ACHN (cell line): ENCODE results near the gene MAML3.

ENCODE experiments used
- DNase-seq: peaks from one replicate; pipeline ENCODE4 v3.0.0-alpha.2; 2015
- in situ Hi-C: cut with HindIII; loops from 2 replicates; pipeline ENCODE4 v1.10.0; 2017; ENCODE audit warnings: low sequenced_read_pairs, low pct_ligation_motif_present, low pct_unique_long_range_greater_than_20kb

The MAML3 gene

GRCh38 chr4:139802488-139802887, 351.5 kb downstream of the MAML3 start:
- no peak for DNase-seq
- in situ Hi-C loops = no loop called here

DNA sequence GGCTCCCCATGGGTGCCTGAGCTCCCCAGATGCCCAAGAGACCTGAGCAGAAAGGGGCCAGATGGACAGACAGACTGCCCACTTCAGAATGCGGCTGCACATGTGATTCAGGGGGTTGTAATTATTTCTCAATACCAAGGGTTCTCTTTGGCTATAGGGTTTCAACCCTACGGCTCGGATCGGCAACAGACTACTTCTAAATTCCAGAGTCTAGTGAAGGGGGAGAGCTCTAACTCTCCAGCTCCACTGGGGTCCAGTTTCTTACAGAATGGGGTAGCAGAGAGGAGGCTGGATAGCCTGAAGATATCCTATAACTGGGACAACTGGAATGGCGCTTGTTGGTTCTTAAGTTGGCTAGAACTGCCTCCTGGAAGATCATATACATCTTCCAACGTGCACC, 352.1 kb downstream of the MAML3 start:
- in situ Hi-C loops = no loop called here

GRCh38 chr4:139800082-139800481, 353.9 kb downstream of the MAML3 start:
- DNase-seq = no peak
- in situ Hi-C loops = no loop called here

More for the DNA sequence above, 352.1 kb downstream of the MAML3 start:
- no peak for DNase-seq

- no peak for DNase-seq
- in situ Hi-C loops = no loop called here
Observed at GRCh38 chr4:139799615-139800014, 354.4 kb downstream of the MAML3 start.

DNA sequence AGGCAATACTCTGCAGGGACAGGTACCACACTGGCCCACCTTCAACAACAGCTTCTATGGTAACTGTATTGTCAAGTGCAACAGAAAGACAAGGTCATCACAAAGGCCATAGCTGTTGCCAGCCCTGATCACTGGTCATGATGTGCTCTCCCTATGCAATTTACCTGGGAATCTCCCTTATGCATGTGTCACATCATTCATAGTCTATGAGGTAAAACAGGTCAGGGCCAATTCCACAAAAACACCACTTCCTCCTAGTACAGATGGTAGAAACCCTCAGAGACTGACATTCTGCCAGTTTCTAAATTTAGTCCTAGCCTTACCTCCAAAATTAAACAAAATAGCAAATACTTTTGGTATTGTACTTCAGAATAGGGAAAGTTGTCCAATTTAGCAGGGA, 355.5 kb downstream of the MAML3 start:
- DNase-seq = no peak
- in situ Hi-C loops = no loop called here

DNA sequence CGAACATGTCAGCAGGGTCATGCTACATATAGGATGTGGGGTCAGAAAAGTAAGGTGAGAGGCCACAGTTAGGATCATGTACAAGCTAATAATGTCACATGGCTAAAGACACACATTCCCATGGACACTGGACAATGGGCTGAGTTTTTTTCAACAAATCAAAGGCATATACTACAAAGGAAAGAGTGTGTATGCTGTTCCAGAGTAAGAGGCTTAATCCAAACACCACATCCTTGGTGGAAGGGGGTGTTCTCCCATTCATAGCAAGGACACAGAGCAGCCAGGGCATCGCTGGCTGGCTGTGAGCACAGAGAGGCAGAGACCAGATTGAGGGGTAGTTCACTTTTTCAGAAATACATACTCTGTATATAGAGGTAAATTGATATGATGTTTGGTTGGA, 356.7 kb downstream of the MAML3 start:
- in situ Hi-C loops = no loop called here
- DNase-seq = no peak

DNA sequence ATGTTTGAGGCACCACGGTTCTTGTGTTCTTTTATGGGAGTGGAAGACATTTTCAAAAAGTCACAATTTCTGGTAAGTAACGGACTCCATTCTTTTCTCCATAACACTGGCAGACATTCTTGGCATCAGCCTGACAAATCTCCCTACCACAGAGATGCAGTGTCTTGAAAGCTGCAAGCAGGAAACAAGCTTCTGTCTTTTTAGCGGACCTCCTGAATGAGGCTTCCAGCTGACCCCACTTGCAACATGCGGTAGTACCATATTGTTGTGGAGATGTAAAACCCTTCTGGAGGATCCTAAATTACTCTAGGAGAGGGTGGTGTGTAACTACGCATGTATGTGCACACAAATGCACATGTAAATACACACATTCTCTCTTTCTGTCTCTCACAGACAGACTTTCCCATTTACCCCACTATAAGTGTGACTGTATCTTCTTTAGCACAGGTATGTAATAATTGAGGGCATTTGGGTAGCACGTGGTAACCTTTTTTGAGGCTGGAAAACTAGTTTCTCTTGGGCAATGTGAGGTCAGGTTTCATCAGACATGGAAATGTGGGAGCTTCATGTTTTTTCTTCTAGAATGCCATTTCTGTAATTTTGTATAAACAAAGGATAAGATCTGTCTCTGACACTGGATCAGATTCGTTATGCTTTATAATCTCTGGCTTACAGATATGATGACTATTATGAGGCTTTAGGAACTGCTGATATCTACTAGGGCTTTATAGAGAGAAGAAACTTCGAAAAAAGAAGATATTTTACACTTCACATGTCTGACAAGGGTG, 358.3 kb downstream of the MAML3 start:
- DNase-seq = no peak
- in situ Hi-C loops = no loop called here

DNA sequence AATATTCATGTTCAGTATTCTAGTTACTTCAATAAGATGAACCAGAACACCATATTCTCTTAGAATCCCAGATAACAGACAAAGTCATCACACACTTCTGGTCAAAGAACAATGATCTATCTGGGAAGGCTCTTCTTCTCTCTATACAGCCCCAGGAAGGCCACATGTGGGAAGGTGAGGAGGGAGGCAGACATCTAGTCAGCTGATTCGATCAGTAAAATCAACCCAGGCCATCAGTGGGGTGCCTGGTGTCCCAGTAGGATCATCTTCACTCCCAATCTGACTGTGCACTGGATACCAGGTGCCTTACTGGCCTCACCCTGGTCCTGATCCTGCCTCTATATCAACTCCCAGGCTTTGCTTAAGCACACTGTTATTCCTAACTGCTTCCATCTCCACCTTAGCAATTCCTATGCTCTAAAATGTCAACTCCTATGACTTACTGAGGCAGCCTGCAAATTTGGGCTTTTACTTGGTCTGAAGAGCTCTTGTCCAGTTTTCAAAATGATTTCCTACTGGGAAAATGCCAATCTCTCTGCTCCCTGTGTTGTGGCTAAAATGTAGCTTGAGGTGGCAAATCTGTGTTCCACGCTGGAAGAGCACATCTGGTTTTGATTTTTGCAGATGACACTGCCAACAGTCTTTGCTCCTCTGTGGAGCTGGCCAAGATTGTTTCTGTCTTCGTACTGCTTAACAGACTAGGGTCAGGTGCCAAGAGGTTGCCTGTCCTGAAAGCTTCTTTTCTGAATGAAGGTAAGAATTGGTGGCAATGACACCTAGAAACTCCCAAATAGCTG, 359.6 kb downstream of the MAML3 start:
- DNase-seq = no peak
- in situ Hi-C loops = no loop called here

GRCh38 chr4:139791681-139792080, 362.3 kb downstream of the MAML3 start:
- no peak for DNase-seq
- in situ Hi-C loops = no loop called here

DNA sequence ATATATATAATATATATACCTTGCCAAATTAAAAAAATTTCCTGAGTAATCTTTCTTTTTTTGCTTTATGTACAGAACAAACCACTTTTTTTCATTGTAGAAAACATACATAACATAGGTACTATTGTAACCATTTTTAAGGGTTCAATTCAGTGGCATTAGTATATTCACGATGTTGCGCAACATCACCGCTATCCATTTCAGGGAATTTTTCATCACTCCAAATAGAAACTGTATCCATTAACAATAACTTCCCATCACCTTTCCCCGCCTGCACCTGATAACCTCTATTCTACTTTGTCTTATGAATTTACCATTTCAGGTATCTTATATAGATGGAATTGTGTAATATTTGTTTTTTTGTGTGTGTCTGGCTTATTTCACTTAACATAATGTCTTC, 363.7 kb downstream of the MAML3 start:
- in situ Hi-C loops = no loop called here
- DNase-seq = no peak

DNA sequence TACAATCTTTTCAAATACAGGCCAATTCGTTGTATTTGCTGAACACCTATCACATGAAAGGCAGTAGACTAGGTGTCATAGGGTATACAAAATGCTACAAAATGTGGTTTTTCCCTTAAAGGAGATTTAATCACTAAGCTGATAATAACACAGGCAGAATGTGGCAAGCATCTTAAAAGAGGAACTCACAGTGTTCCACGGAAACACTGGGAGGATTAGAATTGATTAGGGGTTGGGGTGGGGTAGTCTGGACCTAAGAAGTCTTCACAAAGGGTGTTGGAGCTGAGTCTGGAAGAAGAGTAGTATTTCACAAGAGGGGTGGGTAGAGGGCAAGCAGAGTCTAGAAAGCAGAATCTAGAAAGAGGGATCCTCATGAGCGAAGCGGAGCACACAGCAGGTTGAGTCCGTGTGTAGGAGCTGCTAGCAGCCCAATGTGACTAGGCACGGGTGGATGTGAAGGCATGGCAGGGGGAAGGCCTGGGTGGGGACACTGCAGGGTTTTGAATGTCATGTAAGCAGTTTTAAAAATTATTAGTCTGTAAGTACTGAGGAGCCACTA, 364.8 kb downstream of the MAML3 start:
- no peak for DNase-seq
- in situ Hi-C loops = no loop called here

DNA sequence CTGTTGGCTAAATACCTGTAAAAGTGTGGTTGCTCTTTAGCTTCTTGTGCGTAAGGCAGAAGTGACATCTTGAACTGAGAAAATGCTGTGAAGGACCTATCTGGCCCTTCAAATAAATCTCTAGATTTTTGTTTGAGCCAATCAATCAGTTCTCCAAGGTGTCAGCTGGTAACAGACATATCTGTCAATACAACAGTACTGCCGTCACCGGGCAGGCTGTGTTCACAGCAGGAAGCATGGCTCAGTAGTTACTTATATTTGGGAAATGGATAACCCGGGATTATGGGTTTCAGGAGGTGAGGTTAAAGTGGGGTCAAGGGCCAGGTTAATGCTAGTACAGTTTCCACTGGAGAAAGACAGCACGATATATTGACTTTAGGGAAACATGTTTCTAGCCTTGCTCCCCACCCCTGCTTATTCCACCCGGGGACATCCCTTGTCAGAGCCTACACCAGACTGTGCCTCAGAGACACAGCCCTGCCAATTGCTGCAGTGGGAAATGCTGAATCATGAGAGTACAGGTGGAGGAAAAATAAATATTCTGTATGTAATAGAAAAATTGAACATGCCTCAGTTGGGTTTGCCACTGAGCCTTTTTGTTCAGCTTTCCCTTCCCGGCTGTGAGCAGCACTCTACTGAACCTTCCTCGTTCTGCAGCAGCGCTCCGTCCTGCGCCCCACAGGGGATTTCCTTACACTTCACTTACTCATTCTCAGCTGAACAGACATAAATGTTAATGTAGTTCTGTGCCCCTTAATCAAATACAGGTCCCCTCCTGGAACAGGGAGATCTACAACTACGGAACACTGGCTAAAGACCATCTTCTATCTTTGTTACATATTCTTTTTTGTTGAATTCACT, 367.3 kb downstream of the MAML3 start:
- DNase-seq = peak; percentile 13

GRCh38 chr4:139785356-139785755, 368.6 kb downstream of the MAML3 start:
- in situ Hi-C loops = no loop called here
- no peak for DNase-seq

More for the DNA sequence above, 367.3 kb downstream of the MAML3 start:
- in situ Hi-C loops = no loop called here

DNA sequence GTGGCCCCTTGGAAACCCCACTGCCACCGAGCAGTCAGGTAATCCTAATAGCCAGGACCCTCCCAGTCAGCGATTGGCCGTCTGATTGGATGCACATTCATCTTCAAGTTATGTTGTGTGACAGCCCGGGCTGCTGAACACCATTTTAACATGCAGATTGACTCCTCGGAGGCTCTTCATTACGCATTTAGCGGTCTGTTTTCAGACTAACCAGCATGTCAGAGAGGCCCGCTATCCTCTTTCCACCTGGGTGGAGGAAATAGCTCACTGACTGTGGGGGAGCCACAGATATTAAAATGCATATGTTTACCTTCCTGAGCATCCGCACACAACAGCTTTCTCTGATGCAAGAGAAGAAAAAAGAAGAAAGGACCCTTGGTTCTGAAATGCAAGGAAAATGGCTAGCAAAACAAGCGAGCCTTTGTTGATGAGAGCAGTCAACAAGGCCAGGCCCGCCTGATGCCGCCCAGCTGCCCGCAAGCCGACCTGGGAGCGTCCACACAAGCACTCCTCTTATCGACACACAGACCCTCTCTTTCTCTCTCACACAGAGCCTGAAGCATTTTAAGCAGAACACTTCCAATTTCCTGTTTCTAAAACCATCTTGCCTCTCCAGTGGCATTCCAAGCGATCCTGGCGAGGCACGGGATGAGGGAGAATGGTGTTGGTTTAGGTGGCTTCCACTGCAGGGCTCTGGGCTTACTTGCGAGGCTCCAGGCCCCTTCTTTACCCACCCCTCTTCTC, 370.1 kb downstream of the MAML3 start:
- DNase-seq = no peak
- in situ Hi-C loops = no loop called here

- no peak for DNase-seq
- in situ Hi-C loops = no loop called here
Observed at GRCh38 chr4:139782926-139783522, 371.0 kb downstream of the MAML3 start.

DNA sequence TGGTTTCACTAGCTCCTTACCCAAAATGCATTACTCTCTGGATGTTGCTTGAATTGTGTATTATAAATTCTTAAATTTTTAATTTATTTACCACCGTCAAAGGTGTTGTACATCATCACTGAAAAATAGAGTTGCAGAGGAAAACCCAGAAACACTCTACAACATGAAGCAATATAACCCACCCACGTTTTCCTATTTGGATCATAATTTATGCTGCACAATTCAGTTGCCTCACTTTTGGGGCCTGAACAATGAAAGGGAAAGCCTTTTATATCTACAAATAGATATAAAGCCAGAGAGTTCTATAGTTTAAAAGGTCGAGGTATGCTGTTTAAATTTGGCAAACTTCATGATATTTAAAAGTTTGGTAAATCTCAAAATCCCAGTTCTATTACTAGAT, 372.9 kb downstream of the MAML3 start:
- DNase-seq = no peak
- in situ Hi-C loops = no loop called here

DNA sequence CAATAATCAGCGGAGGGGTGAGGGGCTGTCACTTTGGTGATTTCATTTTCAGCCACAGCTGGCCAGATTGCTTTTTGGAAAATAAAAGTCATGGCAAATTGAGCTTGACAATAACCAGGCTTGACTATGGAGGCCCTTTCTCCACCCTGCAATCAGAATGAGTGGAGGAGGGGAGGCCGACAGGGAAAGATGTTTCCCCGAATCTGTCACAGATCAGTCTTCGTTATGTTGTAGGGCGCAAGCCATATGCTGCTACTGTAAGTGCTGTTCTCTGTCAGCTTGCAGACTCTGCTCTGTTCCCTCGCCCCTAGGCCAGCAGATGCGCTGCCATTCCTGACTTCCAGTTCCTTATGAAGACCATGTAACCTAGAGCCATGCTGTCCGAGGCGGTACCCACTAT, 374.3 kb downstream of the MAML3 start:
- in situ Hi-C loops = no loop called here
- no peak for DNase-seq

DNA sequence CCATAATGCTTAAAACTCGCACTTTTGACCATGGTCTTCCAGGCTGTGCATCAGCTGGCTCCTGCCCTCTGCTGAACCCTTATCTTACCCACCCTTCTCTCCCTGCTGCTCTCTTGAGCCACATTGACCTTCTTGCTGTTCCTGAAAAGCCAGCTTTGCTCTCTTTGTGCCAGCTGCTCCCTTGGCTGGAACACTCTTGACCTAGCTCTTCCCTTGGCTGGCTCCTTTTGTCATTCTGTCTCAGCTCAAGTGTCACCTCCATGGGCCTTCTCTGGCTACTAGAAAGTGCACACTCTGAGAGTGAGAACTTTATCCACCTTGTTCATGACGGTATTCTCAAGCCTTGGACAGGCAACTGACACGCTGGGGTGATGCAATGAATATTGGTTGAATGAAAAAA, 376.2 kb downstream of the MAML3 start:
- in situ Hi-C loops = no loop called here
- DNase-seq = no peak
